GM21737 (cell line): ENCODE results near the gene SLC39A11.
A peak's percentile ranks its signal among the peaks of the same experiment; 100 is the strongest.
"Not testable (repeated sequence)": the region's sequence is repeated elsewhere in the genome, so short reads cannot be mapped to it uniquely, and the experiment has no call there.

Source experiments
- ATAC-seq: cut with Tn5 transposase; IDR thresholded peaks from one replicate; pipeline ENCODE4 v1.9.1; 2021; ENCODE audit warnings: mild to moderate bottlenecking, moderate library complexity; ENCODE audit not compliant: unreplicated experiment

Gene SLC39A11

GRCh38 chr17:72640415-72641165 is 451.9 kb downstream of the SLC39A11 start:
- ATAC-seq: no peak

GRCh38 chr17:72639711-72640110 is 452.8 kb downstream of the SLC39A11 start:
- ATAC-seq: no peak

GRCh38 chr17:72638932-72639331 is 453.6 kb downstream of the SLC39A11 start:
- not testable (repeated sequence) for ATAC-seq

- ATAC-seq: no peak
Observed at GRCh38 chr17:72635034-72635635, 457.4 kb downstream of the SLC39A11 start.

- ATAC-seq: no peak
Observed at GRCh38 chr17:72634621-72635020, 457.9 kb downstream of the SLC39A11 start.

- no peak for ATAC-seq
Observed at GRCh38 chr17:72631949-72632684, 460.4 kb downstream of the SLC39A11 start.

GRCh38 chr17:72631568-72631948 is 460.9 kb downstream of the SLC39A11 start:
- ATAC-seq: no peak

GRCh38 chr17:72624652-72625051 is 467.8 kb downstream of the SLC39A11 start:
- no peak for ATAC-seq

- ATAC-seq: no peak
Observed at GRCh38 chr17:72624226-72624625, 468.3 kb downstream of the SLC39A11 start.

- no peak for ATAC-seq
Observed at GRCh38 chr17:72622661-72623433, 469.6 kb downstream of the SLC39A11 start.

- ATAC-seq: no peak
Observed at GRCh38 chr17:72619976-72620650, 472.4 kb downstream of the SLC39A11 start.

- ATAC-seq: peak; percentile 77
Observed at GRCh38 chr17:72618001-72618509, 474.4 kb downstream of the SLC39A11 start.

- ATAC-seq: no peak
Observed at GRCh38 chr17:72617557-72617956, 474.9 kb downstream of the SLC39A11 start.

- ATAC-seq: no peak
Observed at GRCh38 chr17:72616447-72616846, 476.0 kb downstream of the SLC39A11 start.

GRCh38 chr17:72615627-72615991 is 476.9 kb downstream of the SLC39A11 start:
- ATAC-seq: no peak

- no peak for ATAC-seq
Observed at GRCh38 chr17:72614871-72615626, 477.4 kb downstream of the SLC39A11 start.

- no peak for ATAC-seq
Observed at GRCh38 chr17:72614476-72614870, 478.0 kb downstream of the SLC39A11 start.

- ATAC-seq: no peak
Observed at GRCh38 chr17:72613806-72614292, 478.6 kb downstream of the SLC39A11 start.

- ATAC-seq: no peak
Observed at GRCh38 chr17:72613396-72613795, 479.1 kb downstream of the SLC39A11 start.

- ATAC-seq: no peak
Observed at GRCh38 chr17:72611172-72611571, 481.3 kb downstream of the SLC39A11 start.
